IPS DF 6.9 (cell line): ENCODE measurements around the gene WFIKKN2.

Experiments used
- DNase-seq: peaks from one replicate; pipeline ENCODE4 v3.0.0-alpha.2; 2013; ENCODE audit warnings: low read depth, low spot score
- H3K27ac ChIP-seq: one replicate; pipeline ENCODE4 v1.5.1; 2013; ENCODE audit warnings: low read length, control low read depth
- H3K27me3 ChIP-seq: 2 replicates; pipeline ENCODE4 v1.6.1; 2013; ENCODE audit warnings: mild to moderate bottlenecking, low read length; ENCODE audit not compliant: control insufficient read depth, insufficient read depth
- H3K36me3 ChIP-seq: 2 replicates; pipeline ENCODE4 v1.6.1; 2013; ENCODE audit warnings: low read length; ENCODE audit not compliant: control insufficient read depth, insufficient read depth
- H3K4me1 ChIP-seq: 2 replicates; pipeline ENCODE4 v1.6.1; 2013; ENCODE audit warnings: low read length; ENCODE audit not compliant: control insufficient read depth, insufficient read depth
- H3K4me3 ChIP-seq: 2 replicates; pipeline ENCODE4 v1.5.1; 2013; ENCODE audit warnings: mild to moderate bottlenecking, low read length
- H3K9me3 ChIP-seq: 2 replicates; pipeline ENCODE4 v1.6.1; 2013; ENCODE audit warnings: low read length, inconsistent platforms; ENCODE audit not compliant: control insufficient read depth, insufficient read depth
- WGBS: extraction: QIAGEN DNeasy Blood & Tissue Kit; methylation state at CpG from one replicate; pipeline ENCODE4 v1.1.7; 2013; ENCODE audit warnings: mixed read lengths, missing lambda C conversion rate; ENCODE audit not compliant: insufficient read length, insufficient coverage; 5-methylcytosine and 5-hydroxymethylcytosine counted together

WFIKKN2 gene

GRCh38 chr17:50825188-50825587 lies 10.2 kb upstream of the WFIKKN2 start:
- peaks cover 2% of the 10 kb centered on the region; the same call in 1 of the 2 replicates for H3K4me1 ChIP-seq
- no peak overlapping the region for H3K27ac ChIP-seq
- no peak overlapping the region for H3K4me3 ChIP-seq
- DNase-seq, result no peak
- no peaks in the 10 kb centered on the region for H3K36me3 ChIP-seq
- H3K9me3 ChIP-seq, result no peaks in the 10 kb centered on the region
- H3K27me3 ChIP-seq, result no peaks in the 10 kb centered on the region

DNA sequence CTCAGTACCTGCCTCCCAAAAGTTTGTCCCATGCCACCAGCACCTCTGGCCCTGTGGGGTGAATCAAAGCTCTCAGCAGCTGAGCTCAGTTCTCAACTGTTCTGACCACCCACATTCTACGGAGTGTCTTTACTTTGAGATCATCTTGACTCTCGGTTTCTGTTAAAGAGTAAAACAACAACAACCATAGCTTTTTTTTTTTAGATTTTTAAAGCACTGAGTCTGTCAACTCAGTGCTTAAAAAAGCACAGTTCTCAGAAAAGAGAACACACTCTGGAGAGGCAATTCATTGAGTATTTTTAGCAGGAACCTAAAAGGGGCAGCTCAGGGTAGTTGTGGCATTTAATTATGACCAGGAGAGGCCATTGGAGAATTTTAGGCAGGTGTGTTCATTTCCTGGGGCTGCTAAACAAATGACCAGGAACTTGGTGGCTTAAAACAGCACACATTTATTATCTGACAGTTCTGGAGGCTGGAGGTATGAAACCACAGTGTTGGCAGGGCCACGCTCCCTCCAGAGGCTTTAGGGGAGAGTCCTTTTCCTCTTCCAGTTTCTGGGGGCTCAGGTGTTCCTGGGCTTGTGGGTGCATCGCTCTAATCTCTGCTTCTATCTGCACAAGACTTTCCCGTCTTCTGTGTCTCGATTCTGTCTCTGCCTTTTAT lies 6.7 kb upstream of the WFIKKN2 start:
- DNase-seq, result no peak
- H3K36me3 ChIP-seq, result no peaks in the 10 kb centered on the region
- H3K27me3 ChIP-seq, result no peaks in the 10 kb centered on the region
- WGBS, result no CpG with 5 or more reads among the region's 6 CpGs
- no peak overlapping the region for H3K27ac ChIP-seq
- no peaks in the 10 kb centered on the region for H3K9me3 ChIP-seq
- H3K4me3 ChIP-seq, result no peak overlapping the region
- H3K4me1 ChIP-seq, result peaks cover 8% of the 10 kb centered on the region

GRCh38 chr17:50829332-50829731 lies 6.1 kb upstream of the WFIKKN2 start:
- DNase-seq, result no peak
- Histone ChIP-seq H3K36me3 (no peaks in the 10 kb centered on the region), H3K9me3 (no peaks in the 10 kb centered on the region), H3K4me3 (no peak overlapping the region), H3K27me3 (no peaks in the 10 kb centered on the region), H3K27ac (no peak overlapping the region), H3K4me1 (peaks cover 8% of the 10 kb centered on the region)
- WGBS, result no CpG with 5 or more reads among the region's 6 CpGs

GRCh38 chr17:50830352-50830751 lies 5.0 kb upstream of the WFIKKN2 start:
- Histone ChIP-seq H3K4me3 (no peak overlapping the region), H3K36me3 (no peaks in the 10 kb centered on the region), H3K4me1 (peaks cover 13% of the 10 kb centered on the region), H3K27me3 (no peaks in the 10 kb centered on the region), H3K9me3 (no peaks in the 10 kb centered on the region), H3K27ac (no peak overlapping the region)
- no CpG with 5 or more reads among the region's 5 CpGs for WGBS
- no peak for DNase-seq

DNA sequence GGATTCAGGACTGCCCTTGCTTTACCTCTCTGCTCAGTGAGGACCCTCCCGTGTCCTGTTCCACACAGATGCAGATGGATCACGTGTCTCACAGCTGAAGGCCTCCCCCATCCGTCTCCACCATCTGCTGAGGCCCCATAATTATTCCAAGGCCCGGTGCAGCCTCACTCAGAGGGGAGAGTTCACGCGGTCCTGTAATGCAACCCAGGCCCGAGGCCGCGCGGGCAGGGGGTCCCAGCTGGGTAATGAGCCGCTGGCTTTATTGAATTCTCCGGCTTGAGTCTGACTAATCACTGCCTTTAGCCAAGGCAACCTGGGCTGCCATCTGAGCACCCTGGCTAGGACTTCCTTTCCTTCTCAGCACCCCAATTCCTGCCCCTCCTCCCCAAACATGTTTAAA lies 4.4 kb upstream of the WFIKKN2 start:
- no peak for DNase-seq
- no peak overlapping the region for H3K4me3 ChIP-seq
- H3K27ac ChIP-seq, result no peak overlapping the region
- H3K27me3 ChIP-seq, result no peaks in the 10 kb centered on the region
- no peaks in the 10 kb centered on the region for H3K36me3 ChIP-seq
- peaks cover 13% of the 10 kb centered on the region for H3K4me1 ChIP-seq
- WGBS, result no CpG with 5 or more reads among the region's 12 CpGs
- H3K9me3 ChIP-seq, result no peaks in the 10 kb centered on the region

DNA sequence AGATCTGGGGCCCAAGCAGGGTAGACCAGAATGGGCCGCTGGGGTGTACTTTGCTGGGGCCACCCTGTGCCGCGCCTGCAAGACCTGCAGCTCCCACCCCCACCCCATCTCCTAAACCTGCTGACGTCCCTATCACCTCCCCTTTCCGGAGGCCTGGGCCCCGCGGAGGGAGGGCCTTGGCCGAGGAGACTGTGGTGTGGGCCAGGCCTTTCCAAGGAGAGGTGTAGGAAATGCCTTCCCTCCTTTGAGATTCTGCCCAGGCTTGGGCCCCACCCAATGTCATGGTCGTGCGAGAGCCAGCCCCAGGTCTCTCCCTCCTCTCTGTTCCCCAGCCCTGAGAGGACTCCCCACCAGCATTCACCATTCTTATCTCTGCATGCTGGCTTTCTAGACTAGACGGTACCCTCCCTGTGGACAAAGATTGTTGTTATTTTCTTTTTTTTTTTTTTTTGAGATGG lies 3.9 kb upstream of the WFIKKN2 start:
- Histone ChIP-seq H3K27me3 (no peaks in the 10 kb centered on the region), H3K4me1 (peaks cover 13% of the 10 kb centered on the region), H3K9me3 (no peaks in the 10 kb centered on the region), H3K36me3 (no peaks in the 10 kb centered on the region), H3K27ac (no peak overlapping the region), H3K4me3 (no peak overlapping the region)
- no peak for DNase-seq
- WGBS, result no CpG with 5 or more reads among the region's 11 CpGs

- no peak for DNase-seq
- Histone ChIP-seq H3K4me3 (no peak overlapping the region), H3K4me1 (peaks cover 13% of the 10 kb centered on the region), H3K27me3 (no peaks in the 10 kb centered on the region), H3K9me3 (no peaks in the 10 kb centered on the region), H3K27ac (no peak overlapping the region), H3K36me3 (no peaks in the 10 kb centered on the region)
- no CpG with 5 or more reads among the region's 12 CpGs for WGBS
Observed at GRCh38 chr17:50832267-50832863, 3.0 kb upstream of the WFIKKN2 start.

DNA sequence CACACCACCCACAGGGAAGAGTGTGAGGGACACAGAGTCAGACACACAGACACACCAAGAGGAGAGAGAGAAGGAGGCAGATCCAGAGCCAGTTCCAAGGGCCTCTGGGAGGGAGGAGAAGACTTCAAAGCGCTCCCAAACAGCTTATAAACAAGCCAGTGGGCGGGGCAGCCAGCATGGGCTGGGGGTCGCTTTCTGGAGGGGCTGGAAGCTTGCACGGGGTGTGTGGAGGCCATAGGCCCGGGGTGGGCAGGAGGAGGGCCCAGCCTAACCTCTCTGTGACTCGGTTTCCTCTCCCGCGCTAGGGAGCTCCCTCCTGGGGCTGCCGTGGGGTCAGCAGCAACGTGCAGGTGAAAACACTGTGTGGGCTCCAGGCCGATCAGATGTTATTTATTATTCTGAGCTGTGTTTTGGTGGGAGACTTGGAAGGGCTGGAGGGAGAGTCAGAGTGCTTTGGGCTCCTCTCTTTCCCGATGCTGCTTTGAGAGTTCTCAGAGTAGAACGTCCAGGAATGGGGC lies 2.5 kb upstream of the WFIKKN2 start:
- Histone ChIP-seq H3K27ac (no peak overlapping the region), H3K4me1 (peaks cover 13% of the 10 kb centered on the region), H3K27me3 (no peaks in the 10 kb centered on the region), H3K36me3 (no peaks in the 10 kb centered on the region), H3K9me3 (no peaks in the 10 kb centered on the region), H3K4me3 (no peak overlapping the region)
- no CpG with 5 or more reads among the region's 13 CpGs for WGBS
- DNase-seq, result no peak

- H3K27me3 ChIP-seq, result no peaks in the 10 kb centered on the region
Observed at GRCh38 chr17:50833510-50834428, 1.6 kb upstream of the WFIKKN2 start.

DNA sequence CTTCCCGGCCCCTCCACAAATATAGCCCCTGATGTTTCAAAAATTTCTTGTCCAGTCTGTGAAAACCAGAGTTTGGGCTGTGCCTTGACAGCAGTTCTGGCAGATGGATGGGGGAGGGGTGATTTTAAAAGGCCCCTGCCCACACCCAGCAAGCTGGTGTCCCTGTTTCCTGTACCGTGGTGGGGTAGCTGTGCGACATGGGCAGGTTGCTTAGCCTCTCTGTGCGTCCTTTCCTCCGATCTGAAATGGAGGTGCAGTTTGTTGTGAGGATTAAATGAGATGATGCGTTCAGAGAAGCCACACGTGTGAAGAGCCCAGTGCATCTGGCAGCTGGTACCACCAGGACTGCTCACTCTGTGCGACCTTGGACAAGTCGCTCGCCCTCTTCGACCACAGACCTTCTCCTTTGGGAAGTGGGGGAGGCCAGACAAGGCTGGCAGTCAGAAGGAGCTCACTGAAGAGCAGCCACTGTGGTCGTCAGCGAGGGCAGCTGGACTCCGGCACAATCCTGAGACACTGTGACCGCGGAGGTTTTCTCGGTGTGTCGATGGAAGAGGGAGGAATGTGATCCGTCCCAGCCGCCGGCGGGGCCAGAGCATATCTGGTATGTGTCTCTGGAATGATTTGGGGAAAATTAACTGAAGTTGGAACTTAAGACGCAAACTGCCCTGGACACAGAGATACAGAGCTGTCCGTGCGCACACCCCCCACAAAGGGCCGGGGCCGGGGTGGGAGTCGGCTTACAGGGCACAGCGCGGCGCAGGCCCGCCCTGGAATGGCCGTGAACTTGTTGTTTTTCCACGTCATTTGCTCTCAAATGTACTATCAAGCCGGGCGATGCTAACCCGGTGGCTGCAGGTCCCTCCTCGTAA lies 721 bp upstream of the WFIKKN2 start:
- no peak for DNase-seq
- WGBS, result no CpG with 5 or more reads among the region's 38 CpGs

More at GRCh38 chr17:50833510-50834428, 1.6 kb upstream of the WFIKKN2 start:
- Histone ChIP-seq H3K27ac (no peak overlapping the region), H3K4me1 (peaks cover 13% of the 10 kb centered on the region), H3K36me3 (no peaks in the 10 kb centered on the region), H3K9me3 (no peaks in the 10 kb centered on the region), H3K4me3 (no peak overlapping the region)
- DNase-seq, result no peak
- WGBS, result no CpG with 5 or more reads among the region's 38 CpGs

More for the DNA sequence above, 721 bp upstream of the WFIKKN2 start:
- peaks cover 10% of the 10 kb centered on the region for H3K4me1 ChIP-seq
- no peak overlapping the region for H3K4me3 ChIP-seq
- no peaks in the 10 kb centered on the region for H3K9me3 ChIP-seq
- no peaks in the 10 kb centered on the region for H3K36me3 ChIP-seq
- no peaks in the 10 kb centered on the region for H3K27me3 ChIP-seq
- H3K27ac ChIP-seq, result no peak overlapping the region
